ENCODE results near the gene ZNF496. TPM values are rescaled to one million over a fixed set of nuclear protein-coding genes. Genes with fewer than 3 reads are reported as not detected.
A peak's percentile ranks its signal among the peaks of the same experiment; 100 is the strongest.

The ZNF496 gene
- total and polyA plus RNA-seq, 2 of the 13 experiments (the other 11 are each of a cell fraction or from before 2014, with no cell fraction given): 14.8 to 18.6 TPM

- intact Hi-C loops (cut with micrococcal nuclease; ENCODE audit: unreplicated experiment): no loop called here
- Histone ChIP-seq H3K4me2 (ENCODE audit: low read depth, low read length) (0 out of 2 replicates have a peak overlapping the region, but pooled peaks have one; percentile 2), H3K79me2 (ENCODE audit: insufficient read depth, low read length) (no peaks in the 10 kb centered on the region), H2AFZ (ENCODE audit: low read length) (no peak overlapping the region), H4K20me1 (ENCODE audit: insufficient read depth, low read length) (no peaks in the 10 kb centered on the region), H3K27me3 (ENCODE audit: control insufficient read depth in 1 of 2, insufficient read depth in 2 of 2, low read length in 2 of 2) (no peaks in the 10 kb centered on the region), H3K9ac (ENCODE audit: insufficient read depth, low read depth, low read length) (no peak overlapping the region), H3K9me3 (ENCODE audit: low read length) (no peaks in the 10 kb centered on the region), H3K4me3 (replicated peaks in 1 of 3; ENCODE audit: insufficient read depth in 1 of 3, low read depth in 2 of 3, low read length in 3 of 3) (no peak overlapping the region), H3K27ac (ENCODE audit: extremely low read length, insufficient read depth, low read length) (peak overlapping the region; percentile 23), H3K4me1 (ENCODE audit: insufficient read depth, low read length) (peaks cover 19% of the 10 kb centered on the region), H3K36me3 (replicated peaks in 1 of 2; ENCODE audit: control insufficient read depth in 1 of 2, insufficient read depth in 2 of 2, low read length in 2 of 2) (peaks cover 21 to 31% of the 10 kb centered on the region in 2 experiments; a peak in 4 of 5 replicates)
- BruUV-seq (replicated peaks): no TSS peak
- ChIA-PET CTCF (ENCODE audit: low intra/inter-chr PET ratio, low total read pairs) (no interaction called here), POLR2A (no interaction called here)
- no peak for FAIRE-seq
- peak; percentile 22 for DNase-seq (ENCODE audit: low spot score)
- 60% methylated on average over 5 of the region's 5 CpGs for WGBS (ENCODE audit: low lambda C conversion rate)
- ATAC-seq: peak; percentile 65
- in situ Hi-C loops (cut with HindIII; ENCODE audit: extremely low pct_ligation_motif_present, low pct_unique_long_range_greater_than_20kb): no loop called here
- TF ChIP-seq ELF1 (CRISPR knock-in tag; IDR thresholded peaks at IDR 0.05): peak; percentile 70
- TF ChIP-seq MED1 (CRISPR knock-in tag; IDR thresholded peaks at IDR 0.05): 0 out of 2 replicates have a peak, but pooled peaks have one; percentile 14
- TF ChIP-seq GRHL1 (CRISPR knock-in tag; conservative IDR thresholded peaks at IDR 0.05): no peak
- no peak for TF ChIP-seq TFAP4 (IDR thresholded peaks at IDR 0.05; ENCODE audit: borderline replicate concordance, low read depth)
- TF ChIP-seq SCMH1 (CRISPR knock-in tag; IDR thresholded peaks at IDR 0.05; ENCODE audit: borderline replicate concordance): no peak
- TF ChIP-seq THYN1 (CRISPR knock-in tag; IDR thresholded peaks at IDR 0.05; ENCODE audit: borderline replicate concordance, low read depth): no peak
- no peak for TF ChIP-seq SATB2 (CRISPR knock-in tag; IDR thresholded peaks at IDR 0.05)
- peak; percentile 26; the same call in 1 of the 2 replicates for TF ChIP-seq ARID5B (CRISPR knock-in tag; IDR thresholded peaks at IDR 0.05)
- peak; percentile 14; the same call in 1 of the 2 replicates for TF ChIP-seq RXRB (CRISPR knock-in tag; IDR thresholded peaks at IDR 0.05; ENCODE audit: borderline replicate concordance)
- TF ChIP-seq BATF2 (CRISPR knock-in tag; IDR thresholded peaks at IDR 0.05): no peak
- no peak for TF ChIP-seq DR1 (CRISPR knock-in tag; IDR thresholded peaks at IDR 0.05)
- TF ChIP-seq SPEN (CRISPR knock-in tag; IDR thresholded peaks at IDR 0.05; ENCODE audit: low read depth): no peak
- peak; percentile 65 for TF ChIP-seq PAXIP1 (CRISPR knock-in tag; conservative IDR thresholded peaks at IDR 0.05)
- TF ChIP-seq ETV5 (CRISPR knock-in tag; IDR thresholded peaks at IDR 0.05; ENCODE audit: borderline replicate concordance): peak; percentile 12; the same call in 1 of the 2 replicates
Measured at GRCh38 chr1:247303216-247303615, 28.5 kb downstream of the ZNF496 start.
